GM12874 (cell line): Measurements from ENCODE around the gene KRTAP5-6.

Source experiments
- CTCF ChIP-seq: IDR thresholded peaks from 2 replicates; pipeline ENCODE4 v1.5.1; 2011; ENCODE audit warnings: low read depth, mild to moderate bottlenecking, control low read depth, low read length, moderate library complexity; ENCODE audit not compliant: insufficient read depth

Gene KRTAP5-6

DNA sequence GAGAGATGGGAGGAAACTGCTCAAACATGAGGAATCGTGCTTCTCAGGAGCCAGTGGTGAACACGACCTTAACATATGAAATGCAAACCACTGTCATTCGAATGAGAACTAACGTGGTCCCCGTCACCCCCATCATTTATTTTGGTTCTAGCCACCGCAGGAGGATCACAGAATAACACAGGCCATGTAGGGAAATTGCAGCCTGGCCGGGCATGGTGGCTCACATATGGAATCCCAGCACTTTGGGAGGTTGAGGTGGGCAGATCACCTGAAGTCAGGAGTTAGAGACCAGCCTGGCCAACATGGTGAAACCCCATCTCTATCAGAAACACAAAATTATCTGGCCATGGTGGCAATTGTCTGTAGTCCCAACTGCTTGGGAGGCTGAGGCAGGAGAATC, 40.3 kb upstream of the KRTAP5-6 start:
- TF ChIP-seq CTCF: no peak

DNA sequence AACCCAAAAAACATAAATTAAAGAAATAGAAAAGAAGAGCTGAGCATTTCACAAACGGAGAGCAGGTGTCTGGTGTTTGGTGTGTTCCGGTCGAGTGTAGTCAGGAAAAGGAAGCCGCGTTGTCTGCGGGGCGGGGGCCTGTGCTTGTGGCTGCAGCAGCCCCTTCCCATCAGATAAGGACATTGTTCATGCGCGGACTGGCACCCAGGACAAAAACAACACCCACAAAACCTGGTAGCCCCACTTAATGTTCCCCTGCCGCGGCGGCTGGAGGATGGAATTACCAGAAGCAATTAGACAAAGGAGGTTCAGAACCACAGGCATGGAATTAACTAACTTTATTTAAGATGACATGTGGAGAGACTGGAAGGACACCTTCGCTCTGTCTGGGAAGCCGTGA, 37.5 kb upstream of the KRTAP5-6 start:
- no peak for TF ChIP-seq CTCF

DNA sequence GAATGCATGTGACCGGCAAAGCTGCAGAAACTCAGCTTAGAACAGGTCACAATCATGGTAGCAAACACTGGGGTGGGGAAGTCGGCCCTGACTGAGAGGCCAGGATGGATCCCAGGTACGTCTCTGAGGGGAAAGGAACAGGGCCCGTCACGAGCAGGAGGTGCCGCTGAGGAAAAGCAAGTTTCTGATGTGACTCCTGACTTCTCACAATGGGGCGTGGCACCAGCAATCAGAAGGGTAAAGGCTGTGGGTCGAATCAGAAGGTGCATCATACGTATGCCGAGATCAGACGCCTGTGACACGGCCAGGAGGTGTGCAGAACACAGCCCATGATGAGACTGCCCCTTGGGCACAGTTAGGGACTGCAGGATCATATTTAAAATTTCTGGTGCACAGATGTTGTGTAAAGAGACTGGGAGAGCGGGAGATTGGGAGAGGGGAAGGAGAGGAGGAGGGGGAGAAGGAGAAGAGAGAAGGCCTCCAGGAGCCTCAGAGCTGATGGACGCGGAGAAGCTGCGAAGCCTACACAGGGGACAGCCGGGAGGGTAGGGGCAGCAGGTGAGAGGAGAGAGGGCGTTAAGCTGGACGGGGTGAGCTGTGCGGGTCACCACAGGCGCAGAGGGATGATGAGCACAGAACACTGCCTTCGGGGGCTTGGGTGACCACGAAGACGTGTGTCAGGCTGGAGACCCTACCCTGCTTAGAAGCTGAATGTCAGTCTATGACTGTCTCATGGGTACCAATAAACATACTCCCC, 36.7 kb upstream of the KRTAP5-6 start:
- TF ChIP-seq CTCF: no peak

DNA sequence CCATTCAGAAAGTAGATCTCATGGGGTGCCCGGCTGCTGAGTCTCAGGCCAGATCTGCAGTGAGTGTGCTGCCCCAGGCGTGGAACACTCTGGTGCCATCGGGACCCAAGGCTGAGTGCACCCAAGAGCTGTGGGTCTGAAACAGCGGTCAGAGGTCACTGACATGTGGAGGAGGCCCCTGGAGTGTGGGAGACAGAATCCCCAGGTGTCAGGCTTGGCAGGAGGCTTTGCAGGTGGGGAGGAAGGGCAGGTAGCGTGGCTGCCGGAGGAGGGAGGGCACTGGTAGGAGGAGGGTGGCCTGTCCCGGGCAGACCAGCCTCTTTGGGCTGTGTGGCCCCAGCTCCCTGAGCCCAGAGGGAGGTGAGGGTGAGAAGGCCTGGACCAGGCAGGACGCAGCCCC, 31.7 kb upstream of the KRTAP5-6 start:
- no peak for TF ChIP-seq CTCF

GRCh38 chr11:1667121-1667850, 29.7 kb upstream of the KRTAP5-6 start:
- no peak for TF ChIP-seq CTCF

DNA sequence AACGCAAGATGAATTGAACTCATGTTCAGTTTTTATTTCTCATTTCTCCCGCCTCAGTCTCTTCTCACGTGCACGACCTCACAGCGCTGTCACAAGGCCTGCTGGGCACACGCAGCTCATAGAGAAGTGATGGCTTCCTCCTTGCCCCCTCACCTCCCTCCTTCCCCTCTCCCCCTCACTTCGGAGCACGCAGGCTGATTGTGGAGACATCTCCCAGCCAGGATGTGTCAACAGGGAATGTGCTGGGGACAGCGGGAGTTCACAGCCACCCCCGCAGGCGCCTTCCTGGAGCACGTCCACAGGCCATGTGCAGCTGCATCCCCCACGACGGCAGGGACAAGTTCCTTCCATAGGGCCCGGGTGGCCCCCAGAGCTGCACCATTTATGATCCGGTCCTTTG, 29.1 kb upstream of the KRTAP5-6 start:
- no peak for TF ChIP-seq CTCF

GRCh38 chr11:1668911-1669473, 28.0 kb upstream of the KRTAP5-6 start:
- TF ChIP-seq CTCF: no peak
